ENCODE results near the gene SSH3. TPM values are rescaled to one million over a fixed set of nuclear protein-coding genes. Genes with fewer than 3 reads are reported as not detected.

Gene SSH3
- total RNA-seq, 2 donors from 2014 or later, result 16.2 to 30.6 TPM

GRCh38 chr11:67320011-67320410 lies 16.7 kb downstream of the SSH3 start:
- no peaks in the 10 kb centered on the region for H3K36me3 ChIP-seq (replicated peaks in 1 of 2; ENCODE audit: insufficient read depth in 1 of 2, low read depth in 2 of 2)
- WGBS, 2 donors, result 87 to 88% methylated on average over 3 of the region's 3 CpGs
- H3K4me1 ChIP-seq, result peaks cover 10% of the 10 kb centered on the region
- DNase-seq (no peak), ATAC-seq (no peak)
- intact Hi-C loops (cut with DNase I), result no loop called here
- TF ChIP-seq POLR2A (IDR thresholded peaks at IDR 0.05), result no peak
- TF ChIP-seq CTCF (IDR thresholded peaks at IDR 0.05), result no peak
- H3K4me3 ChIP-seq, result no peak overlapping the region
- H3K9me3 ChIP-seq, result no peaks in the 10 kb centered on the region
- H3K27ac ChIP-seq, result no peak overlapping the region
- no peaks in the 10 kb centered on the region for H3K27me3 ChIP-seq

- ATAC-seq (no peak), DNase-seq (no peak)
- Histone ChIP-seq H3K27ac (no peak overlapping the region), H3K9me3 (no peaks in the 10 kb centered on the region), H3K4me1 (peaks cover 10% of the 10 kb centered on the region), H3K27me3 (no peaks in the 10 kb centered on the region), H3K36me3 (replicated peaks in 1 of 2; ENCODE audit: insufficient read depth in 1 of 2, low read depth in 2 of 2) (no peaks in the 10 kb centered on the region), H3K4me3 (no peak overlapping the region)
- WGBS, 2 donors, result 89 to 94% methylated on average over 2 of the region's 2 CpGs
- no peak for TF ChIP-seq CTCF (IDR thresholded peaks at IDR 0.05)
- no peak for TF ChIP-seq POLR2A (IDR thresholded peaks at IDR 0.05)
- intact Hi-C loops (cut with DNase I), result no loop called here
Measured at GRCh38 chr11:67320691-67321090, 17.4 kb downstream of the SSH3 start.

GRCh38 chr11:67321313-67321871 lies 18.1 kb downstream of the SSH3 start:
- Histone ChIP-seq H3K27me3 (no peaks in the 10 kb centered on the region), H3K4me3 (no peak overlapping the region), H3K9me3 (no peaks in the 10 kb centered on the region), H3K4me1 (peaks cover 10% of the 10 kb centered on the region), H3K36me3 (replicated peaks in 1 of 2; ENCODE audit: insufficient read depth in 1 of 2, low read depth in 2 of 2) (no peaks in the 10 kb centered on the region), H3K27ac (no peak overlapping the region)
- intact Hi-C loops (cut with DNase I), result no loop called here
- TF ChIP-seq POLR2A (IDR thresholded peaks at IDR 0.05) (no peak), CTCF (IDR thresholded peaks at IDR 0.05) (no peak)
- DNase-seq (no peak), ATAC-seq (no peak)
- WGBS, 2 donors, result 75 to 83% methylated on average over 6 of the region's 6 CpGs

- no peaks in the 10 kb centered on the region for H3K36me3 ChIP-seq (replicated peaks in 1 of 2; ENCODE audit: insufficient read depth in 1 of 2, low read depth in 2 of 2)
- 91 to 97% methylated on average over 3 of the region's 3 CpGs for WGBS, 2 donors
- ATAC-seq (no peak), DNase-seq (no peak)
- H3K27me3 ChIP-seq, result no peaks in the 10 kb centered on the region
- intact Hi-C loops (cut with DNase I), result no loop called here
- no peak overlapping the region for H3K27ac ChIP-seq
- no peaks in the 10 kb centered on the region for H3K9me3 ChIP-seq
- H3K4me1 ChIP-seq, result peaks cover 10% of the 10 kb centered on the region
- no peak for TF ChIP-seq CTCF (IDR thresholded peaks at IDR 0.05)
- H3K4me3 ChIP-seq, result no peak overlapping the region
Measured at GRCh38 chr11:67322049-67322448, 18.7 kb downstream of the SSH3 start.

GRCh38 chr11:67323526-67323925 lies 20.2 kb downstream of the SSH3 start:
- ATAC-seq (no peak), DNase-seq (no peak)
- H3K9me3 ChIP-seq, result no peaks in the 10 kb centered on the region
- 75 to 79% methylated on average over 5 to 7 of the region's 7 CpGs for WGBS, 2 donors
- H3K4me3 ChIP-seq, result no peak overlapping the region
- H3K27me3 ChIP-seq, result no peaks in the 10 kb centered on the region
- H3K4me1 ChIP-seq, result peaks cover 8% of the 10 kb centered on the region
- TF ChIP-seq POLR2A (IDR thresholded peaks at IDR 0.05) (no peak), CTCF (IDR thresholded peaks at IDR 0.05) (no peak)
- intact Hi-C loops (cut with DNase I), result no loop called here
- no peaks in the 10 kb centered on the region for H3K36me3 ChIP-seq (replicated peaks in 1 of 2; ENCODE audit: insufficient read depth in 1 of 2, low read depth in 2 of 2)
- H3K27ac ChIP-seq, result no peak overlapping the region
